D721Med (cell line): Measurements from ENCODE around the gene CREBL2.
"Not testable (repeated sequence)": the region's sequence is repeated elsewhere in the genome, so short reads cannot be mapped to it uniquely, and the experiment has no call there.

Experiments used
- DNase-seq: peaks from one replicate; pipeline ENCODE4 v3.0.0; 2011; ENCODE audit warnings: low spot score; ENCODE audit not compliant: insufficient read length
- FAIRE-seq: peaks from 2 replicates; lab custom pipeline; 2011; peaks lifted over from hg19 to GRCh38; lab: Jason Lieb, UNC
- CTCF ChIP-seq: IDR thresholded peaks from 2 replicates; pipeline ENCODE4 v1.5.1; 2012; ENCODE audit warnings: mild to moderate bottlenecking, control low read depth; ENCODE audit not compliant: insufficient read depth; ENCODE audit errors: missing control alignments

CREBL2 gene

GRCh38 chr12:12587878-12588277 lies 23.8 kb upstream of the CREBL2 start:
- DNase-seq (no peak), FAIRE-seq (no peak)
- TF ChIP-seq CTCF = no peak

- not testable (repeated sequence) for FAIRE-seq, DNase-seq
Observed at GRCh38 chr12:12588436-12588835, 23.2 kb upstream of the CREBL2 start.

GRCh38 chr12:12590961-12591360 lies 20.7 kb upstream of the CREBL2 start:
- DNase-seq (no peak), FAIRE-seq (no peak)
- no peak for TF ChIP-seq CTCF

- no peak for TF ChIP-seq CTCF
- FAIRE-seq (no peak), DNase-seq (no peak)
Observed at GRCh38 chr12:12592930-12593329, 18.7 kb upstream of the CREBL2 start.

GRCh38 chr12:12595929-12596328 lies 15.7 kb upstream of the CREBL2 start:
- FAIRE-seq, DNase-seq: not testable (repeated sequence)

GRCh38 chr12:12596598-12596997 lies 15.1 kb upstream of the CREBL2 start:
- FAIRE-seq, DNase-seq: not testable (repeated sequence)

- FAIRE-seq (no peak), DNase-seq (no peak)
- no peak for TF ChIP-seq CTCF
Observed at GRCh38 chr12:12598864-12599263, 12.8 kb upstream of the CREBL2 start.

- no peak for TF ChIP-seq CTCF
- FAIRE-seq (no peak), DNase-seq (no peak)
Observed at GRCh38 chr12:12599750-12600643, 11.7 kb upstream of the CREBL2 start.

- DNase-seq = no peak
- no peak for TF ChIP-seq CTCF
- FAIRE-seq = no peak
Observed at GRCh38 chr12:12600659-12601058, 11.0 kb upstream of the CREBL2 start.
